Measurements from ENCODE around the gene NCOA3.

The NCOA3 gene

GRCh38 chr20:47558295-47559066, 56.8 kb downstream of the NCOA3 start:
- TF ChIP-seq CTCF (IDR thresholded peaks at IDR 0.05; ENCODE audit: low read depth, low read length, missing control alignments): no peak
- Histone ChIP-seq H3K36me3 (replicated peaks) (no peaks in the 10 kb centered on the region), H3K27me3 (replicated peaks) (no peaks in the 10 kb centered on the region), H3K27ac (no peak overlapping the region), H3K4me3 (ENCODE audit: low read depth, low read length) (no peak overlapping the region)
- no peak for DNase-seq
- in situ Hi-C loops (cut with HindIII; ENCODE audit: low pct_ligation_motif_present, low sequenced_read_pairs): no loop called here

GRCh38 chr20:47559141-47559540, 57.5 kb downstream of the NCOA3 start:
- no peak overlapping the region for H3K4me3 ChIP-seq (ENCODE audit: low read depth, low read length)
- TF ChIP-seq CTCF (IDR thresholded peaks at IDR 0.05; ENCODE audit: low read depth, low read length, missing control alignments): no peak
- H3K27ac ChIP-seq: no peak overlapping the region
- in situ Hi-C loops (cut with HindIII; ENCODE audit: low pct_ligation_motif_present, low sequenced_read_pairs): no loop called here
- DNase-seq: no peak
- no peaks in the 10 kb centered on the region for H3K36me3 ChIP-seq (replicated peaks)
- no peaks in the 10 kb centered on the region for H3K27me3 ChIP-seq (replicated peaks)

- Histone ChIP-seq H3K4me3 (ENCODE audit: low read depth, low read length) (no peak overlapping the region), H3K27ac (no peak overlapping the region), H3K27me3 (replicated peaks) (no peaks in the 10 kb centered on the region), H3K36me3 (replicated peaks) (no peaks in the 10 kb centered on the region)
- in situ Hi-C loops (cut with HindIII; ENCODE audit: low pct_ligation_motif_present, low sequenced_read_pairs): no loop called here
- DNase-seq: no peak
- TF ChIP-seq CTCF (IDR thresholded peaks at IDR 0.05; ENCODE audit: low read depth, low read length, missing control alignments): no peak
Observed at GRCh38 chr20:47561180-47561579, 59.5 kb downstream of the NCOA3 start.

GRCh38 chr20:47561603-47562583, 60.2 kb downstream of the NCOA3 start:
- in situ Hi-C loops (cut with HindIII; ENCODE audit: low pct_ligation_motif_present, low sequenced_read_pairs): no loop called here
- no peak for TF ChIP-seq CTCF (IDR thresholded peaks at IDR 0.05; ENCODE audit: low read depth, low read length, missing control alignments)
- Histone ChIP-seq H3K4me3 (ENCODE audit: low read depth, low read length) (no peak overlapping the region), H3K27me3 (replicated peaks) (no peaks in the 10 kb centered on the region), H3K27ac (no peak overlapping the region), H3K36me3 (replicated peaks) (no peaks in the 10 kb centered on the region)
- DNase-seq: no peak

GRCh38 chr20:47566269-47566668, 64.6 kb downstream of the NCOA3 start:
- in situ Hi-C loops (cut with HindIII; ENCODE audit: low pct_ligation_motif_present, low sequenced_read_pairs): no loop called here
- Histone ChIP-seq H3K4me3 (ENCODE audit: low read depth, low read length) (no peak overlapping the region), H3K27ac (no peak overlapping the region), H3K36me3 (replicated peaks) (peaks cover 5% of the 10 kb centered on the region), H3K27me3 (replicated peaks) (no peaks in the 10 kb centered on the region)
- no peak for DNase-seq
- TF ChIP-seq CTCF (IDR thresholded peaks at IDR 0.05; ENCODE audit: low read depth, low read length, missing control alignments): no peak

Data from brain microvascular endothelial cell (primary cell).